GM19372 (cell line): Measurements from ENCODE around the gene PGP.
"Not testable (repeated sequence)": the region's sequence is repeated elsewhere in the genome, so short reads cannot be mapped to it uniquely, and the experiment has no call there.

ENCODE experiments used
- ATAC-seq: cut with Tn5 transposase; IDR thresholded peaks from one replicate; pipeline ENCODE4 v1.9.1; 2021; ENCODE audit warnings: mild to moderate bottlenecking, low read depth, moderate library complexity; ENCODE audit not compliant: unreplicated experiment

Gene PGP

GRCh38 chr16:2204416-2205103, 10.1 kb downstream of the PGP start:
- no peak for ATAC-seq

- ATAC-seq: not testable (repeated sequence)
Observed at GRCh38 chr16:2203119-2203688, 11.4 kb downstream of the PGP start.

- no peak for ATAC-seq
Observed at GRCh38 chr16:2200313-2200712, 14.3 kb downstream of the PGP start.

- no peak for ATAC-seq
Observed at GRCh38 chr16:2199621-2200139, 15.0 kb downstream of the PGP start.

- no peak for ATAC-seq
Observed at GRCh38 chr16:2199095-2199494, 15.5 kb downstream of the PGP start.

- no peak for ATAC-seq
Observed at GRCh38 chr16:2198283-2198682, 16.4 kb downstream of the PGP start.

- ATAC-seq: no peak
Observed at GRCh38 chr16:2197765-2198164, 16.9 kb downstream of the PGP start.

- no peak for ATAC-seq
Observed at GRCh38 chr16:2196981-2197511, 17.6 kb downstream of the PGP start.

- ATAC-seq: no peak
Observed at GRCh38 chr16:2196162-2196980, 18.3 kb downstream of the PGP start, which contains the start of gene CASKIN1. Gene CASKIN1 (minus strand): TSS chr16:2196605. CDS start chr16:2196432, 173 bp downstream.

GRCh38 chr16:2195322-2196161, 19.1 kb downstream of the PGP start:
- ATAC-seq: no peak

- ATAC-seq: no peak
Observed at GRCh38 chr16:2194852-2195321, 19.8 kb downstream of the PGP start.

- ATAC-seq: no peak
Observed at GRCh38 chr16:2194166-2194834, 20.3 kb downstream of the PGP start.

GRCh38 chr16:2191446-2191706, 23.3 kb downstream of the PGP start:
- ATAC-seq: no peak

GRCh38 chr16:2190659-2191445, 23.8 kb downstream of the PGP start:
- ATAC-seq: no peak

- ATAC-seq: no peak
Observed at GRCh38 chr16:2190002-2190658, 24.5 kb downstream of the PGP start.

- no peak for ATAC-seq
Observed at GRCh38 chr16:2189252-2189893, 25.3 kb downstream of the PGP start.

- no peak for ATAC-seq
Observed at GRCh38 chr16:2188395-2188794, 26.2 kb downstream of the PGP start.

- no peak for ATAC-seq
Observed at GRCh38 chr16:2187212-2187611, 27.4 kb downstream of the PGP start.
